HEK293 (cell line): Measurements from ENCODE around the gene HSPG2.
"Not testable (repeated sequence)": the region's sequence is repeated elsewhere in the genome, so short reads cannot be mapped to it uniquely, and the experiment has no call there.

ENCODE experiments used
- CTCF ChIA-PET: fragments of 350-600 bp; formaldehyde crosslinking; extraction: SDS; loops from one replicate; lab custom pipeline; 2021; ENCODE audit warnings: antibody characterized with exemption; lab: Yijun Ruan, JAX
- POLR2A ChIA-PET: fragments of 300-600 bp; formaldehyde crosslinking; extraction: SDS; loops from one replicate; lab custom pipeline; 2020; ENCODE audit warnings: antibody characterized with exemption, inconsistent platforms; lab: Yijun Ruan, JAX
- H3K27ac ChIP-seq: fragments of 200-500 bp; sonication (Bioruptor generic); 2 replicates; pipeline ENCODE4 v1.5.1; 2014; ENCODE audit warnings: low read depth, low read length, control low read depth, inconsistent platforms; ENCODE audit errors: extremely low read depth
- H3K36me3 ChIP-seq, 2 experiments: fragments of 200-500 bp in 1 of 2; sonication (Bioruptor generic) in 1 of 2; 1 replicate in 1 of 2; 2 replicates in 1 of 2; pipeline ENCODE4 v1.5.1; 2014 to 2017; ENCODE audit warnings: inconsistent platforms in 2 of 2, low read length in 2 of 2; ENCODE audit not compliant: control insufficient read depth in 2 of 2, insufficient read depth in 1 of 2
- H3K4me1 ChIP-seq: fragments of 200-500 bp; sonication (Bioruptor generic); 2 replicates; pipeline ENCODE4 v1.5.1; 2014; ENCODE audit warnings: mild to moderate bottlenecking, low read length, inconsistent platforms; ENCODE audit not compliant: control insufficient read depth, insufficient read depth
- H3K4me3 ChIP-seq: 2 replicates; pipeline ENCODE4 v1.5.1; 2011; ENCODE audit warnings: low read depth, mild to moderate bottlenecking, control low read depth, low read length, moderate library complexity
- H3K9me3 ChIP-seq: fragments of 200-500 bp; sonication (Bioruptor generic); 2 replicates; pipeline ENCODE4 v1.5.1; 2014; ENCODE audit warnings: low read depth, low read length, inconsistent platforms; ENCODE audit not compliant: control insufficient read depth, insufficient read depth
- KLF10 ChIP-seq: fragments of 450-650 bp; IDR thresholded peaks from 2 replicates; pipeline ENCODE4 v1.5.1; 2018; ENCODE audit warnings: missing biosample characterization, mild to moderate bottlenecking, missing genetic modification characterization
- OSR2 ChIP-seq: fragments of 450-650 bp; formaldehyde crosslinking; IDR thresholded peaks from 2 replicates; pipeline ENCODE4 v1.5.1; 2016; ENCODE audit warnings: missing biosample characterization, missing genetic modification characterization
- YY1 ChIP-seq: fragments of 450-650 bp; formaldehyde crosslinking; IDR thresholded peaks from 2 replicates; pipeline ENCODE4 v1.5.1; 2018; ENCODE audit warnings: missing biosample characterization, missing genetic modification characterization
- ZNF202 ChIP-seq: fragments of 450-650 bp; formaldehyde crosslinking; IDR thresholded peaks from 2 replicates; pipeline ENCODE4 v1.5.1; 2016; ENCODE audit warnings: missing biosample characterization, missing genetic modification characterization, borderline replicate concordance
- ZNF366 ChIP-seq: fragments of 450-650 bp; formaldehyde crosslinking; conservative IDR thresholded peaks from 2 replicates; pipeline ENCODE4 v1.5.1; 2016; ENCODE audit warnings: missing biosample characterization, missing genetic modification characterization
- ZNF555 ChIP-seq: fragments of 450-650 bp; formaldehyde crosslinking; conservative IDR thresholded peaks from 2 replicates; pipeline ENCODE4 v1.5.1; 2017; ENCODE audit warnings: missing biosample characterization, mild to moderate bottlenecking, missing genetic modification characterization, inconsistent platforms
- ZNF830 ChIP-seq: fragments of 450-650 bp; IDR thresholded peaks from 2 replicates; pipeline ENCODE4 v1.5.0; 2018; ENCODE audit warnings: missing biosample characterization, missing genetic modification characterization, low read depth, mild to moderate bottlenecking, moderate library complexity
- TF ChIP-seq, protein P1 (sequence below): fragments of 450-650 bp; formaldehyde crosslinking; IDR thresholded peaks from 2 replicates; pipeline ENCODE4 v1.5.1; 2016; ENCODE audit warnings: missing biosample characterization, missing genetic modification characterization

Gene HSPG2

GRCh38 chr1:21937034-21937371, at the start of gene HSPG2:
Gene HSPG2 (minus strand): TSS chr1:21937310. CDS start chr1:21937217, 93 bp downstream.
- Histone ChIP-seq H3K4me1 (0 out of 2 replicates have a peak, but pooled peaks cover 3% of the 10 kb centered on the region), H3K9me3 (no peaks in the 10 kb centered on the region), H3K36me3 (no peaks in the 10 kb centered on the region), H3K27ac (peak within 1 kb of the TSS; percentile 39; the same call in 1 of the 2 replicates), H3K4me3 (peak within 1 kb of the TSS; percentile 36)
- no peak for TF ChIP-seq ZNF830 (tag by site-specific recombination)
- TF ChIP-seq KLF10, result no peak
- TF ChIP-seq OSR2 (tag by site-specific recombination), result no peak
- no peak for TF ChIP-seq YY1 (tag by site-specific recombination)
- TF ChIP-seq ZNF366 (tag by site-specific recombination), result no peak
- TF ChIP-seq, protein P1, sequence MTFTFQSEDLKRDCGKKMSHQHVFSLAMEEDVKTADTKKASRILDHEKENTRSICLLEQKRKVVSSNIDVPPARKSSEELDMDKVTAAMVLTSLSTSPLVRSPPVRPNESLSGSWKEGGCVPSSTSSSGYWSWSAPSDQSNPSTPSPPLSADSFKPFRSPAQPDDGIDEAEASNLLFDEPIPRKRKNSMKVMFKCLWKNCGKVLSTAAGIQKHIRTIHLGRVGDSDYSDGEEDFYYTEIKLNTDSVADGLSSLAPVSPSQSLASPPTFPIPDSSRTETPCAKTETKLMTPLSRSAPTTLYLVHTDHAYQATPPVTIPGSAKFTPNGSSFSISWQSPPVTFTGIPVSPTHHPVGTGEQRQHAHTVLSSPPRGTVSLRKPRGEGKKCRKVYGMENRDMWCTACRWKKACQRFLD, result no peak
- TF ChIP-seq ZNF555 (tag by site-specific recombination), result no peak
- TF ChIP-seq ZNF202 (tag by site-specific recombination), result no peak
- ChIA-PET CTCF (interaction anchor here (0.7 kb wide), 1 partner anchor 529 kb away, joined by 3 read pairs; no protein-coding TSS in a partner anchor), POLR2A (interaction anchor here (0.9 kb wide), 1 partner anchor 88 kb away, joined by 3 read pairs; no protein-coding TSS in a partner anchor)

DNA sequence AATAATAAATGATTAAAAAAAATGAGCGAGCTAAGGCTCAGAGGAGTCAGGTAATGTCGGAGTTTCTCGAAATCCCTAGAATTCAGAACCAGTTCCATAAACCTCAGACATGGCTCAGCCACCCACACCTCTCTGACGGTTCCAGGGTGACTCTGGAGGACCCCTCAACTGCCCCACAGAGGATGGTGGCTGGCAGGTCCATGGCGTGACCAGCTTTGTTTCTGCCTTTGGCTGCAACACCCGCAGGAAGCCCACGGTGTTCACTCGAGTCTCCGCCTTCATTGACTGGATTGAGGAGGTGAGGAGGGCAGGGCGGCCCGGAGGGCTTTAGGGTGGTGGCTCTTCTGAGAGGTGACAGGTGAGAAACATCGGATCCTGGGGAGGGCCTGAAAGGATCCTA, 49.3 kb upstream of the HSPG2 start:
- H3K4me1 ChIP-seq, POLR2A ChIA-PET, H3K36me3 ChIP-seq, H3K4me3 ChIP-seq, H3K27ac ChIP-seq, H3K9me3 ChIP-seq, CTCF ChIA-PET: not testable (repeated sequence)

GRCh38 chr1:21985893-21986292, 48.8 kb upstream of the HSPG2 start:
- H3K36me3 ChIP-seq, H3K27ac ChIP-seq, POLR2A ChIA-PET, H3K4me1 ChIP-seq, H3K4me3 ChIP-seq, H3K9me3 ChIP-seq, CTCF ChIA-PET: not testable (repeated sequence)

GRCh38 chr1:21983539-21983938, 46.4 kb upstream of the HSPG2 start:
- H3K27ac ChIP-seq, H3K9me3 ChIP-seq, H3K4me3 ChIP-seq, POLR2A ChIA-PET, H3K4me1 ChIP-seq, H3K36me3 ChIP-seq: not testable (repeated sequence)
- CTCF ChIA-PET, result interaction anchor here (1.0 kb wide), 1 partner anchor 20 kb away, joined by 3 read pairs; no protein-coding TSS in a partner anchor

GRCh38 chr1:21982122-21982521, 45.0 kb upstream of the HSPG2 start:
- CTCF ChIA-PET, result interaction anchor here (0.7 kb wide), 1 partner anchor 427 kb away, joined by 3 read pairs; no protein-coding TSS in a partner anchor
- H3K9me3 ChIP-seq, H3K27ac ChIP-seq, POLR2A ChIA-PET, H3K4me3 ChIP-seq, H3K4me1 ChIP-seq, H3K36me3 ChIP-seq: not testable (repeated sequence)

GRCh38 chr1:21981253-21981652, 44.1 kb upstream of the HSPG2 start:
- CTCF ChIA-PET, result interaction anchor here (0.7 kb wide), 1 partner anchor 428 kb away, joined by 3 read pairs; no protein-coding TSS in a partner anchor
- H3K36me3 ChIP-seq, H3K27ac ChIP-seq, H3K4me1 ChIP-seq, H3K9me3 ChIP-seq, POLR2A ChIA-PET, H3K4me3 ChIP-seq: not testable (repeated sequence)

GRCh38 chr1:21980515-21981220, 43.6 kb upstream of the HSPG2 start:
- H3K9me3 ChIP-seq, H3K4me1 ChIP-seq, POLR2A ChIA-PET, H3K27ac ChIP-seq, H3K36me3 ChIP-seq, H3K4me3 ChIP-seq: not testable (repeated sequence)
- CTCF ChIA-PET, result interaction anchor here (0.7 to 1.1 kb wide), 2 partner anchors 45 to 1421 kb away, joined by 3 to 4 read pairs; no protein-coding TSS in a partner anchor

- H3K27ac ChIP-seq, H3K4me3 ChIP-seq, POLR2A ChIA-PET, H3K36me3 ChIP-seq, H3K4me1 ChIP-seq, H3K9me3 ChIP-seq: not testable (repeated sequence)
- CTCF ChIA-PET, result interaction anchor here (1.3 kb wide), 1 partner anchor 29 kb away, joined by 3 read pairs; no protein-coding TSS in a partner anchor
Observed at GRCh38 chr1:21978209-21978608, 41.1 kb upstream of the HSPG2 start.
